HEK293T (cell line): ENCODE data around the gene SHMT2.

Source experiments
- CTCF ChIA-PET: fragments of 350-600 bp; formaldehyde crosslinking; extraction: SDS; loops from one replicate; lab custom pipeline; 2021; ENCODE audit warnings: antibody characterized with exemption, inconsistent platforms; lab: Yijun Ruan, JAX
- POLR2A ChIA-PET: fragments of 350-600 bp; formaldehyde crosslinking; extraction: SDS; loops from one replicate; lab custom pipeline; 2020; ENCODE audit warnings: antibody characterized with exemption, inconsistent platforms; lab: Yijun Ruan, JAX
- DNase-seq: peaks from one replicate; pipeline ENCODE4 v3.0.0; 2012; ENCODE audit warnings: mixed read lengths; ENCODE audit errors: extremely low spot score
- ARNT ChIP-seq: fragments of 450-650 bp; IDR thresholded peaks from 2 replicates; pipeline ENCODE4 v1.6.1; 2017; ENCODE audit warnings: mild to moderate bottlenecking
- BHLHE40 ChIP-seq: fragments of 450-650 bp; IDR thresholded peaks from 2 replicates; pipeline ENCODE4 v1.6.1; 2016; ENCODE audit warnings: mild to moderate bottlenecking, moderate library complexity, borderline replicate concordance
- CTBP1 ChIP-seq: fragments of 450-650 bp; IDR thresholded peaks from 2 replicates; pipeline ENCODE4 v1.6.1; 2016; ENCODE audit warnings: borderline replicate concordance
- ELF4 ChIP-seq: fragments of 450-650 bp; IDR thresholded peaks from 2 replicates; pipeline ENCODE4 v1.6.1; 2017; ENCODE audit warnings: antibody characterized with exemption
- FOXA1 ChIP-seq: fragments of 450-650 bp; IDR thresholded peaks from 2 replicates; pipeline ENCODE4 v1.6.1; 2016; ENCODE audit warnings: mild to moderate bottlenecking
- FOXK2 ChIP-seq: fragments of 450-650 bp; IDR thresholded peaks from 2 replicates; pipeline ENCODE4 v1.6.1; 2016; ENCODE audit warnings: mild to moderate bottlenecking
- FOXM1 ChIP-seq: fragments of 450-650 bp; IDR thresholded peaks from 2 replicates; pipeline ENCODE4 v1.6.1; 2017; ENCODE audit warnings: mild to moderate bottlenecking, borderline replicate concordance
- HDGF ChIP-seq: fragments of 450-650 bp; IDR thresholded peaks from 2 replicates; pipeline ENCODE4 v1.6.1; 2017; ENCODE audit warnings: antibody characterized with exemption, borderline replicate concordance
- L3MBTL2 ChIP-seq: fragments of 450-650 bp; conservative IDR thresholded peaks from 2 replicates; pipeline ENCODE4 v1.6.1; 2016; ENCODE audit warnings: mild to moderate bottlenecking
- LEF1 ChIP-seq: fragments of 450-650 bp; IDR thresholded peaks from 2 replicates; pipeline ENCODE4 v1.6.1; 2017; ENCODE audit warnings: mild to moderate bottlenecking, borderline replicate concordance
- NFRKB ChIP-seq: fragments of 450-650 bp; IDR thresholded peaks from 2 replicates; pipeline ENCODE4 v1.6.1; 2016; ENCODE audit warnings: mild to moderate bottlenecking, moderate library complexity
- PKNOX1 ChIP-seq: fragments of 450-650 bp; IDR thresholded peaks from 2 replicates; pipeline ENCODE4 v1.6.1; 2016
- SP1 ChIP-seq: fragments of 450-650 bp; IDR thresholded peaks from 2 replicates; pipeline ENCODE4 v1.6.1; 2017
- SUZ12 ChIP-seq: fragments of 450-650 bp; IDR thresholded peaks from 2 replicates; pipeline ENCODE4 v1.6.1; 2016; ENCODE audit warnings: mild to moderate bottlenecking
- TARDBP ChIP-seq: fragments of 450-650 bp; IDR thresholded peaks from 2 replicates; pipeline ENCODE4 v1.6.1; 2016
- ZNF384 ChIP-seq: fragments of 450-650 bp; IDR thresholded peaks from 2 replicates; pipeline ENCODE4 v1.6.1; 2016

SHMT2 gene

GRCh38 chr12:57224973-57225679, 4.4 kb upstream of the SHMT2 start:
- no peak for TF ChIP-seq BHLHE40
- no peak for TF ChIP-seq TARDBP
- no peak for TF ChIP-seq SUZ12
- no peak for TF ChIP-seq ZNF384
- no peak for TF ChIP-seq ELF4
- TF ChIP-seq NFRKB = no peak
- no peak for TF ChIP-seq CTBP1
- no peak for TF ChIP-seq ARNT
- TF ChIP-seq PKNOX1 = no peak
- ChIA-PET CTCF (interaction anchor here (0.7 to 0.9 kb wide), 3 partner anchors 11 to 39 kb away, joined by 3 to 4 read pairs (median 4); no protein-coding TSS in a partner anchor), POLR2A (interaction anchor here (0.6 to 1.0 kb wide), 2 partner anchors 15 to 768 kb away, joined by 3 read pairs; no protein-coding TSS in a partner anchor)
- DNase-seq = no peak

- DNase-seq = no peak
- ChIA-PET CTCF (interaction anchor here (1.0 to 2.7 kb wide), 3 partner anchors 8 to 17 kb away, joined by 5 to 18 read pairs (median 10); no protein-coding TSS in a partner anchor), POLR2A (interaction anchor here (2.3 kb wide), 1 partner anchor 12 kb away, joined by 9 read pairs; a partner anchor contains a TSS)
- TF ChIP-seq FOXM1 = no peak
- no peak for TF ChIP-seq PKNOX1
- TF ChIP-seq ARNT = no peak
- TF ChIP-seq HDGF = no peak
- TF ChIP-seq SUZ12 = no peak
- no peak for TF ChIP-seq NFRKB
Observed at GRCh38 chr12:57225680-57226210, 3.8 kb upstream of the SHMT2 start.

- no peak for DNase-seq
- TF ChIP-seq ELF4 = no peak
- no peak for TF ChIP-seq FOXM1
- no peak for TF ChIP-seq SUZ12
- TF ChIP-seq HDGF = no peak
- TF ChIP-seq PKNOX1 = no peak
- TF ChIP-seq L3MBTL2 = no peak
- TF ChIP-seq NFRKB = no peak
- no peak for TF ChIP-seq FOXK2
- TF ChIP-seq SP1 = no peak
- no peak for TF ChIP-seq ARNT
- no peak for TF ChIP-seq LEF1
- TF ChIP-seq CTBP1 = no peak
- TF ChIP-seq FOXA1 = no peak
- POLR2A ChIA-PET = interaction anchor here (0.8 to 2.3 kb wide), 7 partner anchors 9 to 228 kb away, joined by 3 to 9 read pairs (median 4); partner anchors contain the start of genes INHBE, NEMP1 and NXPH4
- CTCF ChIA-PET = interaction anchor here (1.0 to 2.7 kb wide), 5 partner anchors 9 to 16 kb away, joined by 5 to 18 read pairs (median 9); a partner anchor contains a TSS
Observed at GRCh38 chr12:57226588-57227314, 2.8 kb upstream of the SHMT2 start.

- DNase-seq = no peak
- CTCF ChIA-PET = interaction anchor here (0.7 to 2.7 kb wide), 4 partner anchors 10 to 15 kb away, joined by 3 to 18 read pairs (median 9); a partner anchor contains a TSS
- TF ChIP-seq SUZ12 (no peak), FOXA1 (no peak), ARNT (no peak)
- POLR2A ChIA-PET = interaction anchor here (0.8 to 2.3 kb wide), 8 partner anchors 9 to 232 kb away, joined by 3 to 9 read pairs (median 4); partner anchors contain the start of genes GLI1, INHBE, NEMP1 and NXPH4
Observed at GRCh38 chr12:57227315-57228115, 2.0 kb upstream of the SHMT2 start.

GRCh38 chr12:57229046-57229633, 371 bp upstream of the SHMT2 start:
- no peak for TF ChIP-seq L3MBTL2
- TF ChIP-seq HDGF = no peak
- no peak; the same call in 1 of the 2 replicates for TF ChIP-seq ZNF384
- TF ChIP-seq NFRKB = no peak
- TF ChIP-seq TARDBP = no peak
- POLR2A ChIA-PET = interaction anchor here (0.5 to 5.5 kb wide), 17 partner anchors 8 to 237 kb away, joined by 3 to 87 read pairs (median 4); partner anchors contain the start of genes INHBE, LRP1, NEMP1 and NXPH4
- CTCF ChIA-PET = interaction anchor here (0.6 to 2.5 kb wide), 5 partner anchors 11 to 1151 kb away, joined by 3 to 21 read pairs (median 15); no protein-coding TSS in a partner anchor
- no peak for DNase-seq
